GM13977 (cell line): ENCODE results near the gene FOXN1.
"Not testable (repeated sequence)": the region's sequence is repeated elsewhere in the genome, so short reads cannot be mapped to it uniquely, and the experiment has no call there.

ENCODE experiments used
- DNase-seq: peaks from one replicate; pipeline ENCODE4 v3.0.0; 2012; ENCODE audit warnings: low spot score
- CTCF ChIP-seq: IDR thresholded peaks from 2 replicates; pipeline ENCODE4 v1.5.1; 2012; ENCODE audit warnings: mild to moderate bottlenecking, control low read depth; ENCODE audit not compliant: insufficient read depth; ENCODE audit errors: extremely low read depth, missing control alignments
- in situ Hi-C: fragments of 300-500 bp; cut with MboI; formaldehyde crosslinking; loops from one replicate; pipeline ENCODE4 v1.12.0; 2022; ENCODE audit warnings: low sequenced_read_pairs, low pct_unique_long_range_greater_than_20kb, mixed read lengths, inconsistent platforms; ENCODE audit not compliant: unreplicated experiment

FOXN1 gene

GRCh38 chr17:28515518-28515917, 9.4 kb downstream of the FOXN1 start:
- DNase-seq, result no peak
- TF ChIP-seq CTCF, result no peak
- in situ Hi-C loops, result no loop called here

DNA sequence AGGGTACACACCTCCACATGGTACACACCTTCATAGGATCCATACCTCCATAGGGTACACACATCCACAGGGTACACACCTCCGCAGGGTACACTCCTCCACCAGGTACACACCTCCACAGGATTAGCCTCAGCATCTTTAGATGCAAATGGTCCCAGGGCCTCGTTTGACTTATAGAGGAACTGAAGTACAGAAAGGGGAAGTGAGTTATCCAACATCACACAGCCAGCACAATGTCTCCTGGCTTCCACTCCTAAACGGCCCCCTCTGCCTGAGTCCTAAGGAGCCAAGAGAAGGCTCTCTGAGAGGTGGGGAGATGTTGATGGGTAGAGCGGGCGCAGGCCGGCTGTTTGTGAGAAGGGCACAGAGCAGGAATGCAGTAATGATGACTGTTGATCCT, 12.0 kb downstream of the FOXN1 start:
- no peak for TF ChIP-seq CTCF
- no peak for DNase-seq
- in situ Hi-C loops, result no loop called here

DNA sequence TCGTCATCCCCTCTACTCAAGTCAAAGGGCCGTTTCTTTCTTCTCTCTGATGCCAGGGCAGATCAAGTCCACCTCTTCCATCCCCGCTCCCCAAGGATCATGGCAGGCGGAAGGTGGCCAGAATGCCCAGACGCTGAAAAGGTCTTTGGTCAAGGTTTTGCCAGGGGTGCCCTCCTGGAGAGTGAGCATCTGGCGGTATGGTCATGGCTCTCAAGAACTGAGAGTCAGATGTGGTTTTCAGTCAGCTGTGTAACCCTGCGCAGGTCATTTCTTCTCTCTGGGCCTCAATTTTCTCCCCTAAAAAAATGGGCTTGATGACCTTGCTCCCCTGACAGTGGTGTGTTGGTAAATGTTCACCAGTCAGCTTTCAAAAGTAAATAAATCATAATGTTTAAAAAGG, 12.4 kb downstream of the FOXN1 start:
- no peak for TF ChIP-seq CTCF
- in situ Hi-C loops, result no loop called here
- DNase-seq, result no peak

DNA sequence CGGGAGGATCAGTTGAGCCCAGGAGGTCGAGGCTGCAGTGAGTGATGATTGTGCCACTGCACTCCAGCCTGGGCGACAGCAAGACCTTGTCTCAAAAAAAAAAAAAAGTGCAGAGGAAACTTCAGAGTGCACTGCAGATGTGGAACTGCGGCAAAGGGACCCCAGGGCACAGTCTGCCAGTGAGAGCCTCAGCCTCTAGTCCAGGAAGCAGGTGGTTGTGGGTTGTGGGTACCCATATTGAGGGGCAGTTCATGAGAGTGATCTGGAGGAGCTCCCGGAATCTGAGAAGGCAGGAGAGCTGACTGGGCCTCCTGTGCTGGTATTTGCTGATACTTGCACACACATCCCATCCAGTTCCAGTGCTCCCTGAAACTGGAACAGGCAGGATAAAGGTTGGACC, 13.1 kb downstream of the FOXN1 start:
- no peak for TF ChIP-seq CTCF
- in situ Hi-C loops, result no loop called here
- DNase-seq, result no peak

DNA sequence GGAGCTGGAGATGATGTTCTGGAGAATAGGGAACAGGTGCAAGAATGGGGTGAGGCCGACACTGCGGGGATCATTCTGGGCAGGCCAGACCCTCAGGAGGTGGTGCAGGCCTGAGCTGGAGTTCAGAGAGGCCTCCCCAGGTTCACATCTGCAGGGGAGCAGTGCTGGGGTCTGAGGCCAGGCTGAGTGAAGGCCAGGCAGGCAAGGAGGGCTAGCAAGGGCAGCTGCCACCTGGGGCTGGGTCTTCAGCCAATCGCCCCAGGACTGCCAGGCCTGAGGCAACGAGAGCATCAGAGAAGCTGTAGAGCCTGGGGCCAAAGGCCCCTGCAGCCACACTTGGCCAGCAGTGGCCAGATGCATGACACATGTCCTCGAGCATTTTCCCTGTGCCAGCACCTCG, 14.5 kb downstream of the FOXN1 start:
- in situ Hi-C loops, result no loop called here
- no peak for DNase-seq
- no peak for TF ChIP-seq CTCF

GRCh38 chr17:28521311-28522085, 15.3 kb downstream of the FOXN1 start:
- TF ChIP-seq CTCF, result no peak
- DNase-seq, result no peak
- in situ Hi-C loops, result no loop called here

DNA sequence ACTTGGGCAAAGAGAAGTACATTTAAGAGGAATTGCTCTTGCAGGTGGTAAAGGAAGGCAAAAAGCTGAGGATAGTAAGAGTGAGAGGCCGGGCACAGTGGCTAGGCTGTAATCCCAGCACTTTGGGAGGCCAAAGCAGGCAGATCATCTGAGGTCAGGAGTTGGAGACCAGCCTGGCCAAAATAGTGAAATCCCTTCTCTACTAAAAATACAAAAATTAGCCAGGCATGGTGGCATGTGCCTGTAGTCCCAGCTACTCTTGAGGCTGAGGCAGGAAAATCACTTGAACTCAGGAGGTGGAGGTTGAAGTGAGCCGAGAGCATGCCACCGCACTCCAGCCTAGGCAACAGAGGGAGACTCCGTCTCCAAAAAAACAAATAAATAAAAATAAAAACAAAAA, 16.1 kb downstream of the FOXN1 start:
- in situ Hi-C loops, result not testable (repeated sequence)

More for the DNA sequence above, 16.1 kb downstream of the FOXN1 start:
- DNase-seq, result not testable (repeated sequence)
